ENCODE data around the gene HIVEP1. TPM values are rescaled to one million over a fixed set of nuclear protein-coding genes. Genes with fewer than 3 reads are reported as not detected.
A peak's percentile ranks its signal among the peaks of the same experiment; 100 is the strongest.

HIVEP1 gene
- total RNA-seq, 1 experiment from 2014 or later, result 24.2 TPM

DNA sequence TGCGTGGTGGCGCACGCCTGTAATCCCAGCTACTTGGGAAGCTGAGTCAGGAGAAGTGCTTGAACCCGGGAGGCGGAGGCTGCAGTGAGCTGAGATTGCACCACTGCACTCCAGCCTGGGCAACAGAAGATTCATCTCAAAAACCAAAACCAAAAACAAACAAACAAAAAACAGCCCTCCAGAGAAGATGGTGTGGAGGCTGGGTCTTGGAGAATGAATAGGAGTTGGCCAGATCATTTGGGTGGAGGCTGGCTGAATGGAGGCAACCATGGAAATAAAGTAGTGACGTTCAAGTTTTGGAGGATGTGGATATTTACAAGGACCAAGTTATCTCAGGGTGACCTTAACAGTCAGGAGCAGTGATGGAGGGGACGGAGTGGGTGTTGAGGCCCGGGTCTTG, 24.7 kb downstream of the HIVEP1 start:
- Histone ChIP-seq H3K9me3 (ENCODE audit: insufficient read depth, low read depth) (peaks cover 4% of the 10 kb centered on the region; the same call in 1 of the 2 replicates), H3K4me2 (no peak overlapping the region), H3K36me3 (ENCODE audit: low read depth) (peaks cover 6% of the 10 kb centered on the region; the same call in 1 of the 2 replicates), H3K27ac (no peak overlapping the region), H3K9me2 (ENCODE audit: insufficient read depth) (0 out of 2 replicates have a peak, but pooled peaks cover 4% of the 10 kb centered on the region), H3K4me3 (no peak overlapping the region), H3K27me3 (ENCODE audit: insufficient read depth, low read depth) (no peaks in the 10 kb centered on the region), H4K20me1 (ENCODE audit: insufficient read depth) (no peaks in the 10 kb centered on the region), H3K4me1 (replicated peaks; ENCODE audit: insufficient read depth) (peaks cover 16% of the 10 kb centered on the region), H2AFZ (no peak overlapping the region), H3F3A (ENCODE audit: insufficient read depth, low read depth) (peaks cover 14% of the 10 kb centered on the region), H3K79me2 (ENCODE audit: low read depth) (peaks cover 56% of the 10 kb centered on the region)
- no peak for DNase-seq
- ChIA-PET POLR2A (ENCODE audit: unreplicated experiment) (no interaction called here), CTCF (no interaction called here)
- no TSS peak for BruUV-seq (replicated peaks)
- no peak for TF ChIP-seq EZH2 (IDR thresholded peaks at IDR 0.05; ENCODE audit: low read depth)
- TF ChIP-seq, protein P1, sequence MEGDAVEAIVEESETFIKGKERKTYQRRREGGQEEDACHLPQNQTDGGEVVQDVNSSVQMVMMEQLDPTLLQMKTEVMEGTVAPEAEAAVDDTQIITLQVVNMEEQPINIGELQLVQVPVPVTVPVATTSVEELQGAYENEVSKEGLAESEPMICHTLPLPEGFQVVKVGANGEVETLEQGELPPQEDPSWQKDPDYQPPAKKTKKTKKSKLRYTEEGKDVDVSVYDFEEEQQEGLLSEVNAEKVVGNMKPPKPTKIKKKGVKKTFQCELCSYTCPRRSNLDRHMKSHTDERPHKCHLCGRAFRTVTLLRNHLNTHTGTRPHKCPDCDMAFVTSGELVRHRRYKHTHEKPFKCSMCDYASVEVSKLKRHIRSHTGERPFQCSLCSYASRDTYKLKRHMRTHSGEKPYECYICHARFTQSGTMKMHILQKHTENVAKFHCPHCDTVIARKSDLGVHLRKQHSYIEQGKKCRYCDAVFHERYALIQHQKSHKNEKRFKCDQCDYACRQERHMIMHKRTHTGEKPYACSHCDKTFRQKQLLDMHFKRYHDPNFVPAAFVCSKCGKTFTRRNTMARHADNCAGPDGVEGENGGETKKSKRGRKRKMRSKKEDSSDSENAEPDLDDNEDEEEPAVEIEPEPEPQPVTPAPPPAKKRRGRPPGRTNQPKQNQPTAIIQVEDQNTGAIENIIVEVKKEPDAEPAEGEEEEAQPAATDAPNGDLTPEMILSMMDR (conservative IDR thresholded peaks at IDR 0.05), result no peak
- intact Hi-C loops (cut with micrococcal nuclease; ENCODE audit: unreplicated experiment), result no loop called here

DNA sequence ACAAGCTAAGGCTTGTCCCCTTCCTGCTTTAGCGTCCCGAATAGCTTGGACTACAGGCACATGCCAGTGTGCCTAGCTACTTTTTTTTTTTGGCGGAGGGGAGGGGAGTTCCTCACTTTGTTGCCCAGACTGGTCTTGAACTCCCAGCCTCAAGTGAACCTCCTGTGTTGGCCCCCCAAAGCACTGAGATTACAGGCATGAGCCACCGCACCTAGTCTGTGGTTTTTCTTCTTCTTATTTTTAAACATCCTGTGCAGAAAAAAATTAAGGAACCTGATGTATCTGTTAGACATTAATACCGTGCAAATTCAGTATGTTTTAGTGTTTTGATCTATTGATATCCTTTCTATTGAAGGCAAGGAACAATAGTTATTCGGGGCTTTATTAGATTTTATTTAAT, 25.7 kb downstream of the HIVEP1 start:
- Histone ChIP-seq H3K27me3 (ENCODE audit: insufficient read depth, low read depth) (no peaks in the 10 kb centered on the region), H3F3A (ENCODE audit: insufficient read depth, low read depth) (peaks cover 14% of the 10 kb centered on the region), H2AFZ (no peak overlapping the region), H3K4me1 (replicated peaks; ENCODE audit: insufficient read depth) (peaks cover 16% of the 10 kb centered on the region), H3K4me3 (no peak overlapping the region), H3K79me2 (ENCODE audit: low read depth) (peaks cover 51% of the 10 kb centered on the region), H3K4me2 (no peak overlapping the region), H3K27ac (no peak overlapping the region), H3K36me3 (ENCODE audit: low read depth) (peaks cover 6% of the 10 kb centered on the region; the same call in 1 of the 2 replicates), H4K20me1 (ENCODE audit: insufficient read depth) (no peaks in the 10 kb centered on the region), H3K9me2 (ENCODE audit: insufficient read depth) (0 out of 2 replicates have a peak, but pooled peaks cover 4% of the 10 kb centered on the region), H3K9me3 (ENCODE audit: insufficient read depth, low read depth) (peaks cover 4% of the 10 kb centered on the region; the same call in 1 of the 2 replicates)
- CTCF ChIA-PET, result no interaction called here
- intact Hi-C loops (cut with micrococcal nuclease; ENCODE audit: unreplicated experiment), result no loop called here
- TF ChIP-seq EZH2 (IDR thresholded peaks at IDR 0.05; ENCODE audit: low read depth), result no peak
- TF ChIP-seq, protein P1 (conservative IDR thresholded peaks at IDR 0.05), result no peak
- POLR2A ChIA-PET (ENCODE audit: unreplicated experiment), result no interaction called here
- no TSS peak for BruUV-seq (replicated peaks)
- DNase-seq, result no peak

DNA sequence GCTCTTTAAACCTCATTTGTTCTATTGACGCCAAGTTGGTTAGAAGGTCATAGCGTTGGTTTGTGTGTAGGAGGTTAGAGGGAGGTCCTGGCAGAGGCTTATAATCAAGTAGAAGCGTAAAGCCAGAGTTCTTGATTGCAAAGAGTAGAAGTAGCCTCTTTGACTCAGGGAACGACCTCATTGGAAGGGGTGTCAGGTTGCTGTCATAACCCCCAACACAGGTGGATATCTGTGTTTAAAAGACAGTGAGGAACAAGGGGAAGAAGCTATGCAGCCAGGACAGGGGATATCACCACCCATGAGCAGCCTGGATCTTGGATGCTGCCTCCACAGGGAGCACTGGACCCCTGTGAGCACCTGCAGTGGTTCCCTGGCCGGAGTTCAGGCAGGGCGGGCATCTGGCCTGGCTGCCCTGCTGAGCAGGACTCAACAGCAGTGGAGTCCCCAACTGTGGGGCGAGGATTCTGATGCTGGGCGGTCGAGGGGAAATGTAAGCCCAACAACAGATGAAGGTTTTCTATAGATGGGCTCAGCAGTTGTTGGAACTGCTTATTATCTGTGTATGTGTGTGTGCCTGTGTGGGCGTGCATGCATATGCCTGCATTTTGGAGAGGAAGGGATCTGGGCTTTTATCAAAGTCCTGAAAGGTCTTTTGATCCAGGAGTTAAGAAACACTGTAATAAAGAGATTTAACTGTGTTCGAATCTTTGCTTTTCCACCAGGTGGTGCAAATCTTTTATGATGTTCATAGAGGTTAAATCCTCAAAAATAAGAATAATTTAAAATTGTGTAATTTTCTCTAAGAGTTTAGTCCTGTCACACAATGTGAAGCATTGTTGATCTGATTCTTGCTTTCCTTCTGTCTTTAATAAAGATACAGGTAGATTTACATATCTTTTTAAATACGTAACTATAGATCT, 27.7 kb downstream of the HIVEP1 start:
- CTCF ChIA-PET, result no interaction called here
- Histone ChIP-seq H4K20me1 (ENCODE audit: insufficient read depth) (no peaks in the 10 kb centered on the region), H3K36me3 (ENCODE audit: low read depth) (no peaks in the 10 kb centered on the region), H3K9me3 (ENCODE audit: insufficient read depth, low read depth) (no peaks in the 10 kb centered on the region), H3K27me3 (ENCODE audit: insufficient read depth, low read depth) (no peaks in the 10 kb centered on the region), H2AFZ (no peak overlapping the region), H3K4me1 (replicated peaks; ENCODE audit: insufficient read depth) (peaks cover 7% of the 10 kb centered on the region), H3K27ac (no peak overlapping the region), H3K4me3 (no peak overlapping the region), H3K9me2 (ENCODE audit: insufficient read depth) (0 out of 2 replicates have a peak, but pooled peaks cover 4% of the 10 kb centered on the region), H3F3A (ENCODE audit: insufficient read depth, low read depth) (0 out of 2 replicates have a peak, but pooled peaks cover 3% of the 10 kb centered on the region), H3K4me2 (no peak overlapping the region), H3K79me2 (ENCODE audit: low read depth) (peaks cover 36% of the 10 kb centered on the region)
- no TSS peak for BruUV-seq (replicated peaks)
- TF ChIP-seq EZH2 (IDR thresholded peaks at IDR 0.05; ENCODE audit: low read depth), result no peak
- TF ChIP-seq, protein P1 (conservative IDR thresholded peaks at IDR 0.05), result 0 out of 2 replicates have a peak, but pooled peaks have one; percentile 44
- intact Hi-C loops (cut with micrococcal nuclease; ENCODE audit: unreplicated experiment), result no loop called here
- DNase-seq, result no peak
- POLR2A ChIA-PET (ENCODE audit: unreplicated experiment), result no interaction called here

All from PC-9 (cell line).